ENCODE data around the gene DEAF1.

Gene DEAF1

DNA sequence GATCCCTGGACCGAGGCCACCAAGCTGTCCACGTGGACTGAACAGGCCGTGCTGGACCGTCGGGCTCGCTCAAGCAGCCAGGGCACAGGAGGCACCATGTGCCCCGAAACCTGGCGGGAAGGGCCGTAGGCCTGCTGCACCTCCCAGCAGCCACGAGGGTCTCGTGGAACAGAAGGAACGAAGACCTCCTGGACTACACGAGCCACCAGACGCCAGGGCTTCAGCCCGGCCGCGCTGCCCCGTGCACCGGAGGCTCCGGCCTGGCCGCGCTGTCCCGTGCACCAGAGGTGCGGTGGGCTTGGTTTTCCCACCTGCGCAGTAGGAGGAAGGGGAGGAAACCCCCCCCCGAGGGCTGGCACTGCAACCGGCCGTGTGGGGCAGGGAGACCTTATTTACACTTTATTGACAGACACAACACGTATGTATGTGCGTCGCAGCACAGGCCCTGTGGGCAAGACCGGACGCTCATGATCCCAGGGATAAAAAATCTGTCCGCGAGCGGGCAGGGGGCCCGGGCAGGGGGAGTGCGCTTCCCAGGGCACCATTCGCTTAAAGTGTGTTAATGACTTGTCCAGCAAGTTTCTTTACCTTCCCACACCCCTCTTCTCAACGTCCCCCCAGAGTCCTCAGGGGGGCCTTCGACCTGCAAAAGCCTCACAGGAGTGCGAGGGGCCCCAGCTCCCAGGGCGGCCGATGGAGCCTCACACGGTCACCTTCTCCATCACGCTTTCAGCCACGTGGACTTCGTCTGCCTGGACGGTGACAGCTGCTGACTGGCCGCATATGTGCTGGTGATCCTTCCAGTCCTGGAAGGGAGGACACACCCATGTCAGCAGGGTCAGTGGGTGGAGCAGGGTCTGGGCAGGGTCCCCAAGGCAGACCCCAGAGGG lies 50.9 kb downstream of the DEAF1 start:
- no peak for DNase-seq (ENCODE audit: low read depth in 2 of 2)

DNA sequence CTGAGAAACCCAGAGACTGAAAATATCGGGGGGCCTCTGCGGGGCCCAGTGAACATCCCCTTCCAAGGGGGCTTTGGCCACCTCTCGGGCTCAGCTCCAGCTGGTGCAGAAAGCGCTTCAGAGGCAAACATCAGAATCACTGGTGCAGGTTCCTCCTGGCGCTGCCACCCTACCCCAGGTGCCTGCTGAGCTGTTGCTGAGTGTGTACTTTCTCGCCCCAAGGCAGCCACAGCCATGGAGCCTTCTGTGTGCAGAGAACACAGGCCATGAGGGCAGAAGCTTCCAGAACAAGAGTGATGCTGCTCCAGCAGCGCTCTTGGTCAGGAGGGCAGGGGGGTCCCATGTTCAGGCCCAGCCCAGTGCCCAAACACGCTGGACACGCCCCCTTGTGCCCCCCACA lies 51.7 kb downstream of the DEAF1 start:
- no peak for DNase-seq (ENCODE audit: low read depth in 2 of 2)

DNA sequence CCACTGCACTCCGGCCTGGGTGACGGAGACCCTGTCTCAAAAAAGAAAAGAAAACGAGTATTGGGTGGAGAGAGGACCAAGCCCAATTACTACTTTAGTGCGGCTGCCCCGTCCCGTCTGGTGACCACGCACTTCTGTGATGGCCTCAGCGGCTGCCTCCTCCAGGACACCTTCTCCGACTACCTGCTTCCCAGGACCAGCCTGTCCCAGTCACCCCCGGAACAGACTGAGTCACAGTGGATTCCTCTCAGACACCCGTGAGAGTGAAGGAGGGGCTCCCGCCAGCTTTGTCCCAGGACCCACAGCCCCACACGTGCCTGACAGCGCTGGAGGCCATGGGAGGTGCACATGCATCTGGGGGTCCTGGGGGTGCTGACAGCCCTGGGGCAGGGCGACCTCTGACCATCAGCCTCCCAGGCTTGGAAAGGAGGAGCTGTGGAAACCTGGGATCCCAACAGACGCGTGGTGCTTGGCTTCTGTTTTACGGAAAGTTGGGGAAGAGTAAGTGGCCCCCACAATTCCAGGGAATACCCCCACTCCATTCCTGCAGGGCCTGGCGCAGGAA lies 53.1 kb downstream of the DEAF1 start:
- no peak for DNase-seq (ENCODE audit: low read depth in 2 of 2)

GRCh38 chr11:640021-640706 lies 54.9 kb downstream of the DEAF1 start:
- no peak for DNase-seq (ENCODE audit: low read depth in 2 of 2)

DNA sequence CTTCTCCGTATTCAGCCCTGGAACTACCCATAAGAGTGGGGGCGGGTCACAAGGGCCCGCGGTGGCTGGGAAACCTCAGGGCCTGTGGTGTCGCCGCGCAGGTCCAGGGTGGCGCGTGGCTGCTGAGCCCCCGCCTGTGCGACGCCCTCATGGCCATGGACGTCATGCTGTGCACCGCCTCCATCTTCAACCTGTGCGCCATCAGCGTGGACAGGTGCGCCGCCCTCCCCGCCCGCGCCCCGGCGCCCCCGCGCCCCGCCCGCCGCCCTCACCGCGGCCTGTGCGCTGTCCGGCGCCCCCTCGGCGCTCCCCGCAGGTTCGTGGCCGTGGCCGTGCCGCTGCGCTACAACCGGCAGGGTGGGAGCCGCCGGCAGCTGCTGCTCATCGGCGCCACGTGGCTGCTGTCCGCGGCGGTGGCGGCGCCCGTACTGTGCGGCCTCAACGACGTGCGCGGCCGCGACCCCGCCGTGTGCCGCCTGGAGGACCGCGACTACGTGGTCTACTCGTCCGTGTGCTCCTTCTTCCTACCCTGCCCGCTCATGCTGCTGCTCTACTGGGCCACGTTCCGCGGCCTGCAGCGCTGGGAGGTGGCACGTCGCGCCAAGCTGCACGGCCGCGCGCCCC lies 55.6 kb downstream of the DEAF1 start:
- DNase-seq (ENCODE audit: low read depth in 2 of 2), result no peak

DNA sequence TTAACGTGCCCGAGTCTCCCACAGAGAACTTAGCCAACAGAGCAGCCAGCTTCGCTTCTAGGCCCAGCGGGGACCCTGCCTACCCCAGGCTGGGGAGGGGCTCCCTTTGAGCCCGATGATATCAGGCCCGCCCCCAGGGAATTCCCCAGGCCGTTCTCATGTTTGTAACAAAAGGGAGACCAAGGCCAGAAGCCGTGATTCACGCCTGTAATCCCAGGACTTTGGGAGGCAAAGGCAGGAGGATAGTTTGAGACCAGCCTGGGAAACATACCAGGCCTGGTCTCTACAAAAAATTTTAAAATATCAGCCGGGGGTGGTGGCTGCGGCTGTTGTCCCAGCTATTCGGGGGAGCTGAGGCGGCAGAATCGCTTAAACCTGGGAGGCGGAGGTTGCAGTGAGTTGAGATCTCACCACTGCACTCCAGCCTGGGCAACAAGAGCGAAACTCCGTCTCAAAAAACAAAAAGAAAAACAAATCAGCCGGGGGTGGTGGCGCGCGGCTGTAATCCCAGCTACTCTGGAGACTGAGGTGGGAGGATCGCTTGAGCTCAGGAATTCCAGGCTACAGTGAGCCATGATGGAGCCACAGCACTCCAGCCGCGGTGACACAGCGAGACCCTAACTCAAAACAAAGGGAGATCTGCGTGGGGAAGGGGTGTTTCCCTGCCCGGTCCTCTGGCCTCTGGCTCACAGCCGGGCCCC lies 56.2 kb downstream of the DEAF1 start:
- DNase-seq (ENCODE audit: low read depth in 2 of 2), result no peak

- no peak for DNase-seq (ENCODE audit: low read depth in 2 of 2)
Measured at GRCh38 chr11:637593-638521, 57.2 kb downstream of the DEAF1 start.

GRCh38 chr11:637333-637592 lies 57.8 kb downstream of the DEAF1 start:
- DNase-seq (ENCODE audit: low read depth in 2 of 2), result no peak

- no peak for DNase-seq (ENCODE audit: low read depth in 2 of 2)
Measured at GRCh38 chr11:636511-637332, 58.3 kb downstream of the DEAF1 start, which contains the start of gene DRD4. Gene DRD4 (plus strand): TSS chr11:637269. CDS start chr11:637305, 36 bp downstream.

DNA sequence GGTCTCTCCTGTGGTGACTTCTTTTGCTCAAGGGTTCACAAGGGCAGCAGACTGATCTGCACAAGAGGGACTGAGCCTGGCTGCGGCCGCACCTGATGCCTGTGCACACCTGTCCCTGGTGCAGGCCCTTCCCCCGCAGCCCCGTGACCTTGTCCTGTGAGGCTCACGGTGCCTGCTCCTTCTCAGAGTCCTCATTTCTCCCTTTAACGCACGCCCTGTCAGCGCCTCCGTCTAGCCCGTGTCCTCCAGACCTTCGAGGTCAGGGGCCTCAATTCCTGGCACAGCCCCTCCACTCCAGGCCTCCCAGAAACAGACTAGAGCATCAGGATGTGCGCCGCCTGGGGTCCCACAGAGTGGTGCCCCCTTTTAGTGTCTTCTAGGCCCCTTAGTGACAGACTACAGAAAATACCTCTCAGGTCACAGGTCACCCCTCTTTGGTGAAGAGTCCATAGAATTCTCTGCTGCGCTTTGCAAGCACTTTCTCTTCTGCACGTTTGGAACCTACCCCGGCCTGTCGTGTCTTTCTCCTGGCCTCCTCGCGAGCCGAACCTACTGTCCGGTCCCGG lies 59.0 kb downstream of the DEAF1 start:
- no peak for DNase-seq (ENCODE audit: low read depth in 2 of 2)

- no peak for DNase-seq (ENCODE audit: low read depth in 2 of 2)
Measured at GRCh38 chr11:630871-631270, 64.2 kb downstream of the DEAF1 start.

DNA sequence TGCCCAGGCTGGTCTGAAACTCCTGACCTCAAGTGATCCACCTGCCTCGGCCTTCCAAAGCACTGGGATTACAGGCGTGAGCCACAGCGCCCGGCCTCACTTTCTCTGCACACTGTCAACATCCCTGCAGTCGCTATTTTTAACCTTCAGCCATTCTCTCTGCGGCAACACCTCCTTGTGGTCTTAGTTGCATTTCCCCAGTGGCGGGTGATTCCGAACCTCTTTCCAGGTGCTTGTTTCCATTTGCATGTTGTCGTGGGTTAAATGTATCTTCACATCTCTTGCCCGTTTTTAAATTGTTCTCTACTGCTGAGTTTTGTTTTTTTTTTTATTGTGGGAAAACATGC lies 65.8 kb downstream of the DEAF1 start:
- DNase-seq (ENCODE audit: low read depth in 2 of 2), result no peak

DNA sequence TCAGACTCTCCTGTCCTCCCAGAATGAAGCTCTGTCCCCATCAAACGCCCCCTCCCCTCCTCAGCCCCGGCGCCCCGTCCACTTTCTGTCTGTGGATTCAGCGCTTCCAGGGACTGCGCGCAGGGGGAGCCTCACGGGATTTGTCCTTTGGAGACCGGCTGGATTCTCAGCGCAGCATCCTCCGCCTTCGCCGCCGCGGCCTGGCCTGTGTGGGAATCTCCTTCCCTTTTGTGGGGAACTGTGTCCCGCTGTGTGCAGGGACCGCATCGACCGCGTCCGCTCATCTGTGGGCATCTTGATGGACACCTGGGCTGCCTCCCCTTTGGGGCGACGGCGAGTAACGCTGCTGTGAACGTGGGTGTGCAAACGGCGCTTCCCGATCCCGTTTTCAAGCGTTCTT lies 67.0 kb downstream of the DEAF1 start:
- no peak for DNase-seq (ENCODE audit: low read depth in 2 of 2)

GRCh38 chr11:627308-627576 lies 67.8 kb downstream of the DEAF1 start:
- DNase-seq (ENCODE audit: low read depth in 2 of 2), result no peak

- DNase-seq (ENCODE audit: low read depth in 2 of 2), result no peak
Measured at GRCh38 chr11:626475-627307, 68.3 kb downstream of the DEAF1 start, which contains the start of gene SCT. Gene SCT (minus strand): TSS chr11:627181. CDS start chr11:627143, 38 bp downstream.

DNA sequence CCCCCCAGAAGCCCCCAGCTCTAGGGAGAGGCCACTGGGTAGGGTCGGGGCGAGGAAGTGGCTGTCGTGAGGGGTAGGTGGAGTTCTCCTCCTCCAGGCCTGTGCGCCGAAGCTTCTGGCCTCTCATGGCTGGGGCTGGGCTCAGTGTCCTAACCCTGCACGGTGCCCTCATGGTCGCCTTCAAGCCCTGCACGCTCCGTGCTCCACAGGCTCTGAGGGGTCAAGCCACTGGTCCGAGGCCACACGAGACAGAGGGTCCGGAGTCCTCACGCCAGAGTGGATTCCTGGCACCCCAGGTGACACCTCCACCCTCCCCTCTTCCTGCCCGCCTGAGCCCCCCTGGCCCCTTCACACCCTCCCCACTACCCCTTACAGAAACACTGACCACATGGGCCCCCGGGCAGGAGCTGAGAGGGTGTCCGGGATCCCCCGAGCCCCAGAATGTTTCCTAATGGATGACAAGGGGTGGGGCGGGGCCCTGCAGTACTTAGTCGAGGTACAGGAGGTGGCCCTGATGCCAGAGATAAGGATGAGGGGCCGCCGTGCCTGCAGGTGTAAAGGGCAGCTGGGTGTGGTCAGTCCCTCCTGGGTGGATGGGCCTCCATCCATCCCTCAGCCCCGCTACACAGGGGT lies 69.3 kb downstream of the DEAF1 start:
- no peak for DNase-seq (ENCODE audit: low read depth in 2 of 2)

GRCh38 chr11:624705-625635 lies 70.1 kb downstream of the DEAF1 start, which contains the start of gene CDHR5:
Gene CDHR5 (minus strand): TSS chr11:624955. CDS start chr11:624902, 53 bp downstream.
- no peak for DNase-seq (ENCODE audit: low read depth in 2 of 2)

Data from stimulated activated CD4-positive, alpha-beta T cell treated with anti-CD3 and anti-CD28 coated beads, Interleukin-12 subunit alpha, Interleukin-12 subunit beta, amount 100 ng/mL, for 24 hours (primary cell).